HG03103 (cell line): ENCODE data around the gene TBPL2.
"Not testable (repeated sequence)": the region's sequence is repeated elsewhere in the genome, so short reads cannot be mapped to it uniquely, and the experiment has no call there.

Source experiments
- ATAC-seq: cut with Tn5 transposase; IDR thresholded peaks from one replicate; pipeline ENCODE4 v1.9.1; 2021; ENCODE audit warnings: low read depth; ENCODE audit not compliant: unreplicated experiment

Gene TBPL2

GRCh38 chr14:55440385-55440784 lies at the start of gene TBPL2:
TSS of gene TBPL2 (minus strand) at chr14:55440616. CDS start at chr14:55440449, 167 bp downstream.
- no peak for ATAC-seq

- ATAC-seq = no peak
Measured at GRCh38 chr14:55488204-55488603, 47.8 kb upstream of the TBPL2 start.

GRCh38 chr14:55482936-55483605 lies 42.7 kb upstream of the TBPL2 start:
- no peak for ATAC-seq

GRCh38 chr14:55481769-55482168 lies 41.4 kb upstream of the TBPL2 start:
- no peak for ATAC-seq

- no peak for ATAC-seq
Measured at GRCh38 chr14:55477680-55478079, 37.3 kb upstream of the TBPL2 start.

- not testable (repeated sequence) for ATAC-seq
Measured at GRCh38 chr14:55476448-55476847, 36.0 kb upstream of the TBPL2 start.

- no peak for ATAC-seq
Measured at GRCh38 chr14:55473786-55474185, 33.4 kb upstream of the TBPL2 start.

- no peak for ATAC-seq
Measured at GRCh38 chr14:55470025-55470424, 29.6 kb upstream of the TBPL2 start.

GRCh38 chr14:55467307-55467706 lies 26.9 kb upstream of the TBPL2 start:
- ATAC-seq = no peak

GRCh38 chr14:55458800-55459515 lies 18.5 kb upstream of the TBPL2 start:
- ATAC-seq = peak; percentile 81

GRCh38 chr14:55457496-55457895 lies 17.1 kb upstream of the TBPL2 start:
- ATAC-seq = no peak

GRCh38 chr14:55456411-55456810 lies 16.0 kb upstream of the TBPL2 start:
- ATAC-seq = not testable (repeated sequence)

GRCh38 chr14:55454264-55455002 lies 14.0 kb upstream of the TBPL2 start:
- ATAC-seq = no peak

- no peak for ATAC-seq
Measured at GRCh38 chr14:55451950-55452349, 11.5 kb upstream of the TBPL2 start.

GRCh38 chr14:55451398-55451797 lies 11.0 kb upstream of the TBPL2 start:
- ATAC-seq = no peak

- no peak for ATAC-seq
Measured at GRCh38 chr14:55450987-55451386, 10.6 kb upstream of the TBPL2 start.

GRCh38 chr14:55450539-55450938 lies 10.1 kb upstream of the TBPL2 start:
- no peak for ATAC-seq

GRCh38 chr14:55450124-55450523 lies 9.7 kb upstream of the TBPL2 start:
- ATAC-seq = no peak

- ATAC-seq = no peak
Measured at GRCh38 chr14:55449116-55449515, 8.7 kb upstream of the TBPL2 start.

GRCh38 chr14:55448141-55448614 lies 7.8 kb upstream of the TBPL2 start:
- no peak for ATAC-seq

- ATAC-seq = no peak
Measured at GRCh38 chr14:55446833-55447232, 6.4 kb upstream of the TBPL2 start.
